DOHH2 (cell line): Measurements from ENCODE around the gene B3GNT3.

Experiments
- H3F3A ChIP-seq: fragments of 200-600 bp; sonication (generic), shearing (Covaris generic); 2 replicates; pipeline ENCODE4 v1.6.0; 2016; ENCODE audit warnings: antibody characterized with exemption, mild to moderate bottlenecking; ENCODE audit not compliant: control insufficient read depth, insufficient read depth
- H3K27ac ChIP-seq: fragments of 200-600 bp; sonication (generic); 2 replicates; pipeline ENCODE4 v1.5.1; 2014; ENCODE audit warnings: low read depth, mild to moderate bottlenecking, low read length, moderate library complexity
- H3K27me3 ChIP-seq: fragments of 200-600 bp; sonication (generic); 2 replicates; pipeline ENCODE4 v1.6.1; 2014; ENCODE audit warnings: mild to moderate bottlenecking, low read length, mixed read lengths; ENCODE audit not compliant: control insufficient read depth
- H3K36me3 ChIP-seq: fragments of 200-600 bp; sonication (generic); 2 replicates; pipeline ENCODE4 v1.6.1; 2014; ENCODE audit warnings: mild to moderate bottlenecking, low read length, moderate library complexity, mixed read lengths; ENCODE audit not compliant: control insufficient read depth
- H3K4me1 ChIP-seq: fragments of 200-600 bp; sonication (generic); 2 replicates; pipeline ENCODE4 v1.6.1; 2014; ENCODE audit warnings: mild to moderate bottlenecking, low read length, mixed read lengths; ENCODE audit not compliant: control insufficient read depth
- H3K4me2 ChIP-seq: fragments of 200-600 bp; sonication (generic); 2 replicates; pipeline ENCODE4 v1.6.0; 2014; ENCODE audit warnings: mild to moderate bottlenecking, low read length, moderate library complexity
- H3K4me3 ChIP-seq: fragments of 200-600 bp; sonication (generic); 2 replicates; pipeline ENCODE4 v1.5.1; 2014; ENCODE audit warnings: mild to moderate bottlenecking, low read length, mixed read lengths
- H3K79me2 ChIP-seq: fragments of 200-600 bp; sonication (generic); 2 replicates; pipeline ENCODE4 v1.6.1; 2014; ENCODE audit warnings: mild to moderate bottlenecking, low read length, mixed read lengths; ENCODE audit not compliant: control insufficient read depth
- H3K9me2 ChIP-seq: fragments of 200-600 bp; sonication (generic); replicated peaks from 2 replicates; pipeline ENCODE4 v1.6.1; 2014; ENCODE audit warnings: mild to moderate bottlenecking, low read length, mixed read lengths; ENCODE audit not compliant: control insufficient read depth
- H3K9me3 ChIP-seq: fragments of 200-600 bp; sonication (generic); 2 replicates; pipeline ENCODE4 v1.6.1; 2014; ENCODE audit warnings: antibody characterized with exemption, low read length, mixed read lengths; ENCODE audit not compliant: control insufficient read depth, insufficient read depth
- H4K20me1 ChIP-seq: fragments of 200-600 bp; sonication (generic); 2 replicates; pipeline ENCODE4 v1.6.0; 2014; ENCODE audit warnings: low read depth, mild to moderate bottlenecking, antibody characterized with exemption, low read length, moderate library complexity; ENCODE audit not compliant: control insufficient read depth, insufficient read depth
- EZH2phosphoT487 ChIP-seq: fragments of 200-600 bp; sonication (generic); IDR thresholded peaks from 2 replicates; pipeline ENCODE4 v1.6.1; 2017; ENCODE audit warnings: borderline replicate concordance, mild to moderate bottlenecking, antibody characterized with exemption, low read length, moderate library complexity, mixed read lengths
- TF ChIP-seq, protein P1 (sequence below): fragments of 200-600 bp; sonication (generic); IDR thresholded peaks from one replicate; pipeline ENCODE4 v1.5.1; 2014; ENCODE audit warnings: antibody characterized with exemption, mild to moderate bottlenecking, low read depth, low read length; ENCODE audit not compliant: poor library complexity, severe bottlenecking

B3GNT3 gene

GRCh38 chr19:17790059-17790780 lies 4.7 kb upstream of the B3GNT3 start:
- H3F3A ChIP-seq, result no peaks in the 10 kb centered on the region

DNA sequence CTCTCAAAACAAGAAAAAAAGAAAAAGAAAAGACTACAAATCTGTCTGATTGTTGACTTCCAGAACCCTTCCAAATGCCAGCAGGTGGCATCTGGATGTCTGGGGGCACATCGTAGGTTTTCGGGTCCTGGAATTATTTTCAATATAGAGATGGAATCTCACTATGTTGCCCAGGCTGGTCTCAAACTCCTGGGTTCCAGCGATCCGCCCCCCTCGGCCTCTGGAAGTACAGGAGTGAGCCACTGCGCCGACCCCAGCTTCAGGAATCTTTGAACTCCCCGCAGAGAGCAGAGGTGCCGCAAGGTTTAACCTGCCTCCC lies 567 bp upstream of the B3GNT3 start:
- Histone ChIP-seq H3K27ac (no peak overlapping the region), H4K20me1 (0 out of 2 replicates have a peak, but pooled peaks cover 1% of the 10 kb centered on the region), H3K9me3 (no peaks in the 10 kb centered on the region), H3F3A (no peaks in the 10 kb centered on the region), H3K4me1 (no peaks in the 10 kb centered on the region), H3K9me2 (no peaks in the 10 kb centered on the region), H3K4me3 (no peak overlapping the region), H3K27me3 (peaks cover 22% of the 10 kb centered on the region), H3K4me2 (no peak overlapping the region), H3K36me3 (no peaks in the 10 kb centered on the region; the same call in 1 of the 2 replicates), H3K79me2 (no peaks in the 10 kb centered on the region)
- TF ChIP-seq, protein P1, sequence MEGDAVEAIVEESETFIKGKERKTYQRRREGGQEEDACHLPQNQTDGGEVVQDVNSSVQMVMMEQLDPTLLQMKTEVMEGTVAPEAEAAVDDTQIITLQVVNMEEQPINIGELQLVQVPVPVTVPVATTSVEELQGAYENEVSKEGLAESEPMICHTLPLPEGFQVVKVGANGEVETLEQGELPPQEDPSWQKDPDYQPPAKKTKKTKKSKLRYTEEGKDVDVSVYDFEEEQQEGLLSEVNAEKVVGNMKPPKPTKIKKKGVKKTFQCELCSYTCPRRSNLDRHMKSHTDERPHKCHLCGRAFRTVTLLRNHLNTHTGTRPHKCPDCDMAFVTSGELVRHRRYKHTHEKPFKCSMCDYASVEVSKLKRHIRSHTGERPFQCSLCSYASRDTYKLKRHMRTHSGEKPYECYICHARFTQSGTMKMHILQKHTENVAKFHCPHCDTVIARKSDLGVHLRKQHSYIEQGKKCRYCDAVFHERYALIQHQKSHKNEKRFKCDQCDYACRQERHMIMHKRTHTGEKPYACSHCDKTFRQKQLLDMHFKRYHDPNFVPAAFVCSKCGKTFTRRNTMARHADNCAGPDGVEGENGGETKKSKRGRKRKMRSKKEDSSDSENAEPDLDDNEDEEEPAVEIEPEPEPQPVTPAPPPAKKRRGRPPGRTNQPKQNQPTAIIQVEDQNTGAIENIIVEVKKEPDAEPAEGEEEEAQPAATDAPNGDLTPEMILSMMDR, result no peak
- no peak for TF ChIP-seq EZH2phosphoT487

More at GRCh38 chr19:17790059-17790780, 4.7 kb upstream of the B3GNT3 start:
- no peaks in the 10 kb centered on the region for H3K4me1 ChIP-seq
- TF ChIP-seq, protein P1, result no peak
- no peak for TF ChIP-seq EZH2phosphoT487
- no peak overlapping the region for H3K4me2 ChIP-seq
- no peak overlapping the region for H3K27ac ChIP-seq
- H3K27me3 ChIP-seq, result peaks cover 19% of the 10 kb centered on the region
- H3K9me2 ChIP-seq, result no peaks in the 10 kb centered on the region
- H4K20me1 ChIP-seq, result 0 out of 2 replicates have a peak, but pooled peaks cover 3% of the 10 kb centered on the region
- peaks cover 11% of the 10 kb centered on the region for H3K36me3 ChIP-seq
- H3K9me3 ChIP-seq, result no peaks in the 10 kb centered on the region
- no peaks in the 10 kb centered on the region for H3K79me2 ChIP-seq
- H3K4me3 ChIP-seq, result no peak overlapping the region

DNA sequence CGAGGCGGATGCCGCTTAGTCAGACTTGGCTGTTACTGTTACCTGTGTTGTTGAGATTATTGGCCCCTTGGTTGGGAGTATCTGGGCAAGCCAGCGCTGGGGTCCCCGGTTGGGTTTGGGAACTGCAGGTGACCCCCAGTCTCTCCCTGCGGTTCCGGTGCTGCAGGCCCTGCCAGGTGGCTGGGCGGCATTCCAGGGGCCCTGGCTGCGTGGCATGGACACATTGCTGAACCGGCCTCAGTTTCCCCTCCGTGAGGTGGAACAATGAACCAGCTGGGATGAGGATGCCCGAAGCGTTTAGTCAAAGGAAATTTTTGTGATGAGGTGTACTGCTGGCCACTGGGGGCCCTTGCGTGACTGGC lies 538 bp downstream of the B3GNT3 start:
- no peaks in the 10 kb centered on the region for H3K36me3 ChIP-seq
- no peak overlapping the region for H3K27ac ChIP-seq
- no peaks in the 10 kb centered on the region for H3F3A ChIP-seq
- H3K27me3 ChIP-seq, result peaks cover 22% of the 10 kb centered on the region
- TF ChIP-seq, protein P1, result no peak
- no peak for TF ChIP-seq EZH2phosphoT487
- no peaks in the 10 kb centered on the region for H3K9me3 ChIP-seq
- H4K20me1 ChIP-seq, result no peaks in the 10 kb centered on the region
- H3K4me2 ChIP-seq, result no peak overlapping the region
- H3K4me1 ChIP-seq, result no peaks in the 10 kb centered on the region
- no peak overlapping the region for H3K4me3 ChIP-seq
- no peaks in the 10 kb centered on the region for H3K79me2 ChIP-seq
- no peaks in the 10 kb centered on the region for H3K9me2 ChIP-seq
